GM23338 (cell line): ENCODE measurements around the gene DCLK1.

ENCODE experiments used
- CREB1 ChIP-seq: fragments of 250-450 bp; sonication (Bioruptor Pico); IDR thresholded peaks from 2 replicates; pipeline ENCODE4 v1.5.0; 2020; ENCODE audit warnings: low read depth, mild to moderate bottlenecking, moderate library complexity
- CTCF ChIP-seq, 2 experiments: fragments of 200-600 bp in 1 of 2; sonication (generic) in 1 of 2; conservative IDR thresholded peaks; 2 replicates each; pipeline versions ENCODE4 v1.5.1 to v1.6.1; 2016 to 2017; ENCODE audit warnings: antibody characterized with exemption in 2 of 2, low read depth in 2 of 2, mild to moderate bottlenecking in 2 of 2, moderate library complexity in 1 of 2
- EZH2 ChIP-seq: fragments of 200-600 bp; sonication (generic); IDR thresholded peaks from one replicate; pipeline ENCODE4 v1.8.0; 2017; ENCODE audit warnings: antibody characterized with exemption, mild to moderate bottlenecking, low read depth; ENCODE audit not compliant: unreplicated experiment
- EZH2phosphoT487 ChIP-seq: fragments of 200-600 bp; sonication (generic); IDR thresholded peaks from one replicate; pipeline ENCODE4 v1.8.1; 2018; ENCODE audit warnings: antibody characterized with exemption; ENCODE audit not compliant: unreplicated experiment
- NANOG ChIP-seq: IDR thresholded peaks from 2 replicates; pipeline ENCODE4 v1.6.1; 2016; ENCODE audit warnings: antibody characterized with exemption, borderline replicate concordance
- POLR2AphosphoS5 ChIP-seq: IDR thresholded peaks from 2 replicates; pipeline ENCODE4 v1.6.1; 2016; ENCODE audit warnings: antibody characterized with exemption, low read depth
- STAT1 ChIP-seq: IDR thresholded peaks from one replicate; pipeline ENCODE4 v1.6.1; 2016; ENCODE audit warnings: antibody characterized with exemption; ENCODE audit not compliant: unreplicated experiment
- TF ChIP-seq, protein P1 (sequence below): IDR thresholded peaks from one replicate; pipeline ENCODE4 v1.6.1; 2018; ENCODE audit warnings: antibody characterized with exemption; ENCODE audit not compliant: unreplicated experiment
- TF ChIP-seq, protein P2 (sequence below): IDR thresholded peaks from 2 replicates; pipeline ENCODE4 v1.6.1; 2016; ENCODE audit warnings: antibody characterized with exemption

- TF ChIP-seq CTCF (conservative IDR thresholded peaks at IDR 0.05; ENCODE audit: low read depth in 2 of 2) = 0 out of 4 replicates have a peak, but pooled peaks of 1 of the 2 experiments have one; percentile 3
- TF ChIP-seq EZH2phosphoT487 = no peak
- TF ChIP-seq EZH2 = no peak
- no peak for TF ChIP-seq POLR2AphosphoS5
- no peak for TF ChIP-seq NANOG
- TF ChIP-seq STAT1 = no peak
- TF ChIP-seq, protein P1, sequence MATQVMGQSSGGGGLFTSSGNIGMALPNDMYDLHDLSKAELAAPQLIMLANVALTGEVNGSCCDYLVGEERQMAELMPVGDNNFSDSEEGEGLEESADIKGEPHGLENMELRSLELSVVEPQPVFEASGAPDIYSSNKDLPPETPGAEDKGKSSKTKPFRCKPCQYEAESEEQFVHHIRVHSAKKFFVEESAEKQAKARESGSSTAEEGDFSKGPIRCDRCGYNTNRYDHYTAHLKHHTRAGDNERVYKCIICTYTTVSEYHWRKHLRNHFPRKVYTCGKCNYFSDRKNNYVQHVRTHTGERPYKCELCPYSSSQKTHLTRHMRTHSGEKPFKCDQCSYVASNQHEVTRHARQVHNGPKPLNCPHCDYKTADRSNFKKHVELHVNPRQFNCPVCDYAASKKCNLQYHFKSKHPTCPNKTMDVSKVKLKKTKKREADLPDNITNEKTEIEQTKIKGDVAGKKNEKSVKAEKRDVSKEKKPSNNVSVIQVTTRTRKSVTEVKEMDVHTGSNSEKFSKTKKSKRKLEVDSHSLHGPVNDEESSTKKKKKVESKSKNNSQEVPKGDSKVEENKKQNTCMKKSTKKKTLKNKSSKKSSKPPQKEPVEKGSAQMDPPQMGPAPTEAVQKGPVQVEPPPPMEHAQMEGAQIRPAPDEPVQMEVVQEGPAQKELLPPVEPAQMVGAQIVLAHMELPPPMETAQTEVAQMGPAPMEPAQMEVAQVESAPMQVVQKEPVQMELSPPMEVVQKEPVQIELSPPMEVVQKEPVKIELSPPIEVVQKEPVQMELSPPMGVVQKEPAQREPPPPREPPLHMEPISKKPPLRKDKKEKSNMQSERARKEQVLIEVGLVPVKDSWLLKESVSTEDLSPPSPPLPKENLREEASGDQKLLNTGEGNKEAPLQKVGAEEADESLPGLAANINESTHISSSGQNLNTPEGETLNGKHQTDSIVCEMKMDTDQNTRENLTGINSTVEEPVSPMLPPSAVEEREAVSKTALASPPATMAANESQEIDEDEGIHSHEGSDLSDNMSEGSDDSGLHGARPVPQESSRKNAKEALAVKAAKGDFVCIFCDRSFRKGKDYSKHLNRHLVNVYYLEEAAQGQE = no peak
- TF ChIP-seq CREB1 (CRISPR knock-in tag) = no peak
- TF ChIP-seq, protein P2, sequence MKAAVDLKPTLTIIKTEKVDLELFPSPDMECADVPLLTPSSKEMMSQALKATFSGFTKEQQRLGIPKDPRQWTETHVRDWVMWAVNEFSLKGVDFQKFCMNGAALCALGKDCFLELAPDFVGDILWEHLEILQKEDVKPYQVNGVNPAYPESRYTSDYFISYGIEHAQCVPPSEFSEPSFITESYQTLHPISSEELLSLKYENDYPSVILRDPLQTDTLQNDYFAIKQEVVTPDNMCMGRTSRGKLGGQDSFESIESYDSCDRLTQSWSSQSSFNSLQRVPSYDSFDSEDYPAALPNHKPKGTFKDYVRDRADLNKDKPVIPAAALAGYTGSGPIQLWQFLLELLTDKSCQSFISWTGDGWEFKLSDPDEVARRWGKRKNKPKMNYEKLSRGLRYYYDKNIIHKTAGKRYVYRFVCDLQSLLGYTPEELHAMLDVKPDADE = no peak
Observed at GRCh38 chr13:35841060-35841521, 290.1 kb downstream of the DCLK1 start.
